Smooth muscle cell (in vitro differentiated cells): ENCODE measurements around the gene CBX8. TPM values are rescaled to one million over a fixed set of nuclear protein-coding genes. Genes with fewer than 3 reads are reported as not detected.
A peak's percentile ranks its signal among the peaks of the same experiment; 100 is the strongest.

ENCODE experiments used
- DNase-seq: peaks from one replicate; lab custom pipeline; 2025; ENCODE audit not compliant: unreplicated experiment; lab: John Stamatoyannopoulos, UW
- H2AFZ ChIP-seq: fragments of 200-600 bp; sonication (generic); 2 replicates; pipeline ENCODE4 v1.6.0; 2016; ENCODE audit warnings: antibody characterized with exemption, low read depth, mild to moderate bottlenecking
- H3F3A ChIP-seq: fragments of 200-600 bp; sonication (generic); 2 replicates; pipeline ENCODE4 v1.6.0; 2017; ENCODE audit warnings: antibody characterized with exemption, low read depth
- H3K27ac ChIP-seq: fragments of 200-600 bp; sonication (generic); 2 replicates; pipeline ENCODE4 v1.5.1; 2016; ENCODE audit warnings: low read depth, mild to moderate bottlenecking
- H3K27me3 ChIP-seq: fragments of 200-600 bp; sonication (generic); 2 replicates; pipeline ENCODE4 v1.6.1; 2016; ENCODE audit warnings: low read depth, mild to moderate bottlenecking
- H3K36me3 ChIP-seq: fragments of 200-600 bp; sonication (generic); 2 replicates; pipeline ENCODE4 v1.5.1; 2016; ENCODE audit warnings: low read depth
- H3K4me1 ChIP-seq: fragments of 200-600 bp; sonication (generic); 2 replicates; pipeline ENCODE4 v1.5.1; 2016; ENCODE audit warnings: low read depth
- H3K4me2 ChIP-seq: fragments of 200-600 bp; sonication (generic); 2 replicates; pipeline ENCODE4 v1.6.0; 2016; ENCODE audit warnings: mild to moderate bottlenecking
- H3K4me3 ChIP-seq: fragments of 200-600 bp; sonication (generic); 2 replicates; pipeline ENCODE4 v1.5.1; 2016; ENCODE audit warnings: mild to moderate bottlenecking
- H3K79me2 ChIP-seq: fragments of 200-600 bp; sonication (generic); 2 replicates; pipeline ENCODE4 v1.6.0; 2016; ENCODE audit warnings: low read depth, mild to moderate bottlenecking
- H3K9ac ChIP-seq: fragments of 200-600 bp; sonication (generic); 2 replicates; pipeline ENCODE4 v1.6.0; 2016; ENCODE audit warnings: low read depth
- H3K9me3 ChIP-seq: fragments of 200-600 bp; sonication (generic); replicated peaks from 2 replicates; pipeline ENCODE4 v1.5.1; 2016; ENCODE audit warnings: low read depth
- H4K20me1 ChIP-seq: fragments of 200-600 bp; sonication (generic); 2 replicates; pipeline ENCODE4 v1.6.0; 2016; ENCODE audit warnings: low read depth
- WGBS: methylation state at CpG from one replicate; pipeline ENCODE4 v1.1.7; 2016; ENCODE audit warnings: low lambda C conversion rate; 5-methylcytosine and 5-hydroxymethylcytosine counted together
- polyA plus RNA-seq: library from polyadenylated mRNA; unstranded; fragments of >200 nt; fragmentation: Nextera tagmentation; extraction: Ambion mirVana; gene quantifications from 2 replicates; pipeline ENCODE4 v1.2.1, GENCODE V29; 2016
- total RNA-seq: library from RNA; depleted of rRNA; stranded (reverse); fragments of >200 nt; gene quantifications from 2 replicates; pipeline ENCODE4 v1.2.3, GENCODE V29; 2014
- TF ChIP-seq, protein P1 (sequence below): fragments of 200-600 bp; sonication (generic); IDR thresholded peaks from 2 replicates; pipeline ENCODE4 v1.5.1; 2017; ENCODE audit warnings: borderline replicate concordance, mild to moderate bottlenecking, antibody characterized with exemption; ENCODE audit not compliant: insufficient read depth, poor library complexity, severe bottlenecking

The CBX8 gene
- total and polyA plus RNA-seq, 2 experiments from 2014 or later = 2.6 to 4.3 TPM

DNA sequence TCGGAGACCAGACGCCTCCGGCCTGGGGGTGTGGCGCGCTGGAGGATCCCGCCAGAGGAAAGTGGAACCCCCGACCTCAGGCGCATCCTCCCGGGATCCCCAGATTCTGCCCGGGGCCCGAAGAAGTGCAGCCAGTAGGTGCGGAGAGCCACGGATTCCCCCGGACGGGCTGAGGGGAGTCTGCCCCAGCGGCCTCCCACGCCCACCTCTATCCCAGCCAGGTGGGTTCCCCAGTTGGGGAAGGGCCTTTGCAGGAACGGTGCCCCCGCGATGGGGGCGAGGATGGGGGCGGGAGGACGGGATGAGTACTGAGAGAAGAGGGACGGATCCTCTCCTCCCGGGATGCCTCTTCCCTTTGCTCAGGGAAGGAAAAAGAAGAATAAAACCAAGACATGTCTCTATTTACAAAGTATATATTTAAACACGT is 5.1 kb downstream of the CBX8 start:
- no peak overlapping the region for H3K27ac ChIP-seq
- peaks cover 48% of the 10 kb centered on the region for H3K4me1 ChIP-seq
- H4K20me1 ChIP-seq = peaks cover 11% of the 10 kb centered on the region
- peak overlapping the region; percentile 91 for H3K4me2 ChIP-seq
- DNase-seq = no peak
- no peak overlapping the region for H2AFZ ChIP-seq
- H3F3A ChIP-seq = peaks cover 4% of the 10 kb centered on the region
- no peaks in the 10 kb centered on the region for H3K9me3 ChIP-seq
- H3K79me2 ChIP-seq = no peaks in the 10 kb centered on the region
- H3K4me3 ChIP-seq = peak overlapping the region; percentile 55
- H3K9ac ChIP-seq = no peak overlapping the region
- TF ChIP-seq, protein P1, sequence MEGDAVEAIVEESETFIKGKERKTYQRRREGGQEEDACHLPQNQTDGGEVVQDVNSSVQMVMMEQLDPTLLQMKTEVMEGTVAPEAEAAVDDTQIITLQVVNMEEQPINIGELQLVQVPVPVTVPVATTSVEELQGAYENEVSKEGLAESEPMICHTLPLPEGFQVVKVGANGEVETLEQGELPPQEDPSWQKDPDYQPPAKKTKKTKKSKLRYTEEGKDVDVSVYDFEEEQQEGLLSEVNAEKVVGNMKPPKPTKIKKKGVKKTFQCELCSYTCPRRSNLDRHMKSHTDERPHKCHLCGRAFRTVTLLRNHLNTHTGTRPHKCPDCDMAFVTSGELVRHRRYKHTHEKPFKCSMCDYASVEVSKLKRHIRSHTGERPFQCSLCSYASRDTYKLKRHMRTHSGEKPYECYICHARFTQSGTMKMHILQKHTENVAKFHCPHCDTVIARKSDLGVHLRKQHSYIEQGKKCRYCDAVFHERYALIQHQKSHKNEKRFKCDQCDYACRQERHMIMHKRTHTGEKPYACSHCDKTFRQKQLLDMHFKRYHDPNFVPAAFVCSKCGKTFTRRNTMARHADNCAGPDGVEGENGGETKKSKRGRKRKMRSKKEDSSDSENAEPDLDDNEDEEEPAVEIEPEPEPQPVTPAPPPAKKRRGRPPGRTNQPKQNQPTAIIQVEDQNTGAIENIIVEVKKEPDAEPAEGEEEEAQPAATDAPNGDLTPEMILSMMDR = no peak
- H3K27me3 ChIP-seq = peaks cover 64% of the 10 kb centered on the region
- 10% methylated on average over 24 of the region's 26 CpGs for WGBS
- no peaks in the 10 kb centered on the region for H3K36me3 ChIP-seq

DNA sequence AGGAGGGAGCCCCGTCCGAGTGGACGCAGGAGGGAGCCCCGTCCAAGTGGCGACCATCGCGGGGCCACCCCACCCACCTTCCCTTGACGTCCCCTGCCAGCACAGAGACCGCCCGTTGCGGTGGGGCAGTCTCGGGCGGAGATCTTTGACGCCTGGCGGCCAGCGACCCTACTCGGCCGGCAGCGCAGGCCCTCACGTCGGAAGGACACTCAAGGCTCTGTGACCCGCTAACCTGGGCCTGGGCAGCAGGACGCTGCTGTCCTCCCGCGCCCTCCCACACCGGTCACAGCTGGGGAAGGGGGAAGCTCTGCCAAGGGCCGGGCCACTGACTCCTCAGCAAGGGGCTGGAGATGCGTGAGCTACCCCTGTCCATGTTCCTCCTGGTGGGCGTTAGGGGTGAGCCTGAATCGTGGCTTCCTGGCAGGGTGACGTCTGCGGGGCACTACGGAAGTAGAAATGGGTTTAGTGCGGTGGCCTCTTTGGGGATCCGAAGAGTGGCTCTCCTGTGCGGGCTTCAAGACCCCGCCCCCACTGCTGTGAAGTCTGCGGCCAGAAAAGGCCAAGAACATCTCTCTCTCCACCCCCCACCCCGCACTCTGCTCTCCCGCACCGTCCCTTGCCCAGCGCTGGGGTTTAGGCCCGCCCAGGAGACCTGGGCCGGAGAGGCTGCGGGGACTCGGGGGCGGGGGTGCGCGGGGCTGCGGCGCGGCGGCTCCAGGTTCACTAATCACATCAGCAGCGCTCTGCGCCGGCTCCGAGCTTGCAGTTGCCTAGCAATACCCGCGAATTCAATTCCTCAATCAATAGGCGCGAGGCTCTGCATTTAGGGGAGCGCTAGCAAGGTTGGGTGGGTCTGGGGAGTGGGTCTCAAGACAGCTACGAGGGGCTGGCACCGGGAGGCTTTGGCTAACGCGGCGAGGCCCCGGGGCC is 5.8 kb downstream of the CBX8 start:
- H3K4me3 ChIP-seq = no peak overlapping the region
- no peak overlapping the region for H2AFZ ChIP-seq
- H3K27me3 ChIP-seq = peaks cover 71% of the 10 kb centered on the region
- no peaks in the 10 kb centered on the region for H3K79me2 ChIP-seq
- TF ChIP-seq, protein P1 = no peak
- H3K9me3 ChIP-seq = no peaks in the 10 kb centered on the region
- no peak for DNase-seq
- H3K4me1 ChIP-seq = peaks cover 44% of the 10 kb centered on the region
- peak overlapping the region; percentile 91 for H3K4me2 ChIP-seq
- peaks cover 4% of the 10 kb centered on the region for H3F3A ChIP-seq
- H3K27ac ChIP-seq = no peak overlapping the region
- 13% methylated on average over 56 of the region's 68 CpGs for WGBS
- no peaks in the 10 kb centered on the region for H3K36me3 ChIP-seq
- no peak overlapping the region for H3K9ac ChIP-seq
- H4K20me1 ChIP-seq = peaks cover 9% of the 10 kb centered on the region

DNA sequence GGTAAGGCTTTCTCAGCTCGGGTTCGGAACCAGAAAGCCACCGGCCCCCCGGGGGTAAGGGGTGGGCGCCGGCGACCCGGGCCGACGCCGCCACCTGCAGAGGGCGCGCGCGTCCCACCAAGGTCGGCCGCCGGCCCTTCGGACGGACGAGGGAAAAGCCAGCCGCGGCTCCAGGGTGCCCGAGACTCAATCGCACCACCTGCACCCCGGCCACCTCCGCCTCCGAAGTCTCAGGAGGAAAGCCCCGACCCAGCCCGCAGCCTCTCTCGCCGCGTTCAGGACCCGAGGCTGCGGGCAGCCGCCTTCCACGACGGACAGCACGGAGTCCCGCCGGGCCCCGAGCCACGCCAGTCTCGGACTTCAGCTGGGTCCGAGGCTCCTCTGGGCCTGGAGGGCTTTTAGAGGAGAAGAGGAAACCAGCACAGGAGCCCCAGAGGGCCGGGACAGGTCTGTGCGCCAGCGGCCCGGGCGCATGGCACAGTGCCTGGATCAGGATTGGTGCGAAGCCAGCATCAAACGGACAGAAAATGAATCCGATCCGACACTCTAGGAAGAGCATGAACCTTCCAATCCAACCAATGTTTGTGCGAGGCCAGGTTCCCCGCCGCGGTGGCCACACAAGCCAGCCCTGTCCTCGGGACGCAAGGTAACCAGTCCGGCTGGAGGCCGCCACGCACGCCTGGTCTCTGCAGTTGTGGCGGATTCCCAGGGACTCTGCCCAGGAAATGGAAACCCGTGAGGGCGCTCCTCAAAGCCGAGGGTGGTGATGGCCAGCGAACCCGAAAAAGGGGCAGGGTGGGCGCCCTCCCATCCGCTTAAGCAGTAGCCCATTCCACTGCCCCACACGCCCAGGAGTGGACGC is 6.7 kb downstream of the CBX8 start:
- WGBS = 16% methylated on average over 67 of the region's 74 CpGs
- TF ChIP-seq, protein P1 = peak; percentile 90
- H3K4me2 ChIP-seq = peak overlapping the region; percentile 59
- H4K20me1 ChIP-seq = peaks cover 5% of the 10 kb centered on the region
- DNase-seq = no peak
- H3K27ac ChIP-seq = no peak overlapping the region
- H3K4me3 ChIP-seq = peak overlapping the region; percentile 36
- no peaks in the 10 kb centered on the region for H3K9me3 ChIP-seq
- H3K27me3 ChIP-seq = peaks cover 71% of the 10 kb centered on the region
- H3F3A ChIP-seq = peaks cover 4% of the 10 kb centered on the region
- H3K4me1 ChIP-seq = peaks cover 40% of the 10 kb centered on the region
- no peak overlapping the region for H3K9ac ChIP-seq
- H3K79me2 ChIP-seq = no peaks in the 10 kb centered on the region
- H2AFZ ChIP-seq = no peak overlapping the region
- no peaks in the 10 kb centered on the region for H3K36me3 ChIP-seq
